Stimulated activated CD8-positive, alpha-beta memory T cell treated with anti-CD3 and anti-CD28 coated beads, Interleukin-4, amount 100 ng/mL, for 1 hour (primary cell): ENCODE data around the gene MGAT4A.

Source experiments
- DNase-seq, 2 donors: peaks; one replicate each; pipeline ENCODE4 v3.0.0-alpha.2; 2020; ENCODE audit warnings: low read depth in 2 of 2, low spot score in 1 of 2

MGAT4A gene

GRCh38 chr2:98577313-98577712 lies 153.6 kb downstream of the MGAT4A start:
- DNase-seq: no peak

- no peak for DNase-seq
Observed at GRCh38 chr2:98576666-98577312, 154.1 kb downstream of the MGAT4A start.

- no peak for DNase-seq
Observed at GRCh38 chr2:98573426-98573825, 157.5 kb downstream of the MGAT4A start.

GRCh38 chr2:98572676-98573075 lies 158.3 kb downstream of the MGAT4A start:
- no peak for DNase-seq

- no peak for DNase-seq
Observed at GRCh38 chr2:98572211-98572610, 158.7 kb downstream of the MGAT4A start.

- no peak for DNase-seq
Observed at GRCh38 chr2:98571796-98572195, 159.1 kb downstream of the MGAT4A start.

GRCh38 chr2:98571121-98571701 lies 159.7 kb downstream of the MGAT4A start:
- no peak for DNase-seq

- DNase-seq: no peak
Observed at GRCh38 chr2:98570356-98570755, 160.6 kb downstream of the MGAT4A start.

- DNase-seq: no peak
Observed at GRCh38 chr2:98569915-98570314, 161.0 kb downstream of the MGAT4A start.

- peak; percentile 47 to 64 for DNase-seq
Observed at GRCh38 chr2:98569197-98569793, 161.6 kb downstream of the MGAT4A start.
